SK-N-MC (cell line): ENCODE measurements around the gene TMEM156.
"Not testable (repeated sequence)": the region's sequence is repeated elsewhere in the genome, so short reads cannot be mapped to it uniquely, and the experiment has no call there.

Experiments used
- DNase-seq: peaks from one replicate; pipeline ENCODE4 v3.0.0-alpha.2; 2011; ENCODE audit warnings: low read depth, low spot score
- H3K27ac ChIP-seq: fragments of 200-600 bp; sonication (generic); 2 replicates; pipeline ENCODE4 v1.5.1; 2016; ENCODE audit warnings: mixed run types
- H3K36me3 ChIP-seq: fragments of 200-600 bp; sonication (generic); 2 replicates; pipeline ENCODE4 v1.6.1; 2017; ENCODE audit warnings: antibody characterized with exemption, low read length, mixed read lengths; ENCODE audit not compliant: insufficient read depth
- H3K4me3 ChIP-seq: fragments of 200-600 bp; sonication (generic); 2 replicates; pipeline ENCODE4 v1.5.1; 2016
- H3K9ac ChIP-seq: fragments of 200-600 bp; sonication (generic); 2 replicates; pipeline ENCODE4 v1.8.0; 2017; ENCODE audit warnings: mixed run types, mixed read lengths; ENCODE audit not compliant: insufficient read length
- H3K9me3 ChIP-seq: fragments of 200-600 bp; sonication (generic); 2 replicates; pipeline ENCODE4 v1.6.1; 2017; ENCODE audit warnings: low read depth, mild to moderate bottlenecking, antibody characterized with exemption, low read length, moderate library complexity, mixed read lengths
- EZH2 ChIP-seq: fragments of 200-600 bp; sonication (generic); IDR thresholded peaks from one replicate; pipeline ENCODE4 v1.6.1; 2017; ENCODE audit warnings: antibody characterized with exemption
- FOXP2 ChIP-seq: optimal IDR thresholded peaks from 2 replicates; pipeline ENCODE3; 2011; ENCODE audit warnings: mild to moderate bottlenecking, moderate library complexity; ENCODE audit not compliant: insufficient read depth; ENCODE audit errors: extremely low read length, control extremely low read depth
- POLR2AphosphoS5 ChIP-seq: IDR thresholded peaks from 2 replicates; pipeline ENCODE4 v1.6.1; 2012; ENCODE audit warnings: mild to moderate bottlenecking, low read depth, low read length, borderline replicate concordance

TMEM156 gene

GRCh38 chr4:38993683-38994082, 38.5 kb downstream of the TMEM156 start:
- no peak for DNase-seq
- Histone ChIP-seq H3K27ac (no peak overlapping the region), H3K9ac (no peak overlapping the region), H3K36me3 (no peaks in the 10 kb centered on the region), H3K4me3 (no peak overlapping the region), H3K9me3 (no peaks in the 10 kb centered on the region)
- TF ChIP-seq EZH2 (no peak), POLR2AphosphoS5 (no peak), FOXP2 (no peak)

DNA sequence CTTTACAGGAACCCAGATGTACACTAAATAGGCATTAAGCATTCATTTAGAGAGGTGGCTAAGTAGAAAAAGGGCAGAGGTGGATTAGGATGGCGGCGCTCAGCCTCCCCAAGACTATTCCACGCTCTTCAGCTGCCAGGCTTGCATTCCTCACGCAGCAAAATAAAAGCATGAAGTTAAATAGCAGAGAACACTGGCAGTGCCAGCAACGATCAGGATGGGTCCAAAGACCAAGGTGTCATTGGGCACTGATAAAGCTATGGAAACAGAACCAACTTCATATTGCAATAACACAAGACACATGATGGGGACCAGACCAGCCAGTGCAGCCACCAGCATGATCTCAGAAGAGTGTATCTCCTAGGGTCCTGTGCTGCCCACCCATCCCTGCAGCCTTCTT, 42.0 kb downstream of the TMEM156 start:
- H3K27ac ChIP-seq = no peak overlapping the region
- no peaks in the 10 kb centered on the region for H3K36me3 ChIP-seq
- TF ChIP-seq POLR2AphosphoS5 = no peak
- TF ChIP-seq FOXP2 = no peak
- TF ChIP-seq EZH2 = no peak
- no peak for DNase-seq
- no peaks in the 10 kb centered on the region for H3K9me3 ChIP-seq
- no peak overlapping the region for H3K9ac ChIP-seq
- no peak overlapping the region for H3K4me3 ChIP-seq

GRCh38 chr4:38989487-38989886, 42.7 kb downstream of the TMEM156 start:
- no peak overlapping the region for H3K4me3 ChIP-seq
- H3K36me3 ChIP-seq = no peaks in the 10 kb centered on the region
- H3K9me3 ChIP-seq = no peaks in the 10 kb centered on the region
- no peak overlapping the region for H3K27ac ChIP-seq
- H3K9ac ChIP-seq = no peak overlapping the region
- TF ChIP-seq FOXP2 = no peak
- TF ChIP-seq POLR2AphosphoS5 = no peak
- TF ChIP-seq EZH2 = no peak
- no peak for DNase-seq

DNA sequence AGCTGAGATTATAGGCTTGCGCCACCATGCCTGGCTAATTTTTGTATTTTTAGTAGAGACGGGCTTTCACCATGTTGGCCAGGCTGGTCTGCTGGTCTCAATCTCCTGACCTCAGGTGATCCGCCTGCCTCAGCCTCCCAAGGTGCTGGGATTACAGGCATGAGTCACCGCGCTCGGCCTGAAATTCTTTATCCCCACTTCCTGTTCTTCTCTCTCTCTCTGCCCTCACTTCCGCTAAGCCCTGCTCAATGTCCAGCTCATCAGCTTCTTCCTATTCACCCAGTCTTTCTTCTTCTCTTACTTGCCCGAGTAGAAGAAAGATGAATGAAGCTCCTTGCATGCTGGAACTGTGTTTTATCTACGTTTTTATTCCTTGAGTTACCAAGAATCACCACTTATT, 43.9 kb downstream of the TMEM156 start:
- not testable (repeated sequence) for DNase-seq, H3K27ac ChIP-seq, H3K9me3 ChIP-seq, H3K4me3 ChIP-seq, H3K36me3 ChIP-seq, H3K9ac ChIP-seq

- TF ChIP-seq FOXP2 (no peak), EZH2 (no peak), POLR2AphosphoS5 (no peak)
- no peak overlapping the region for H3K4me3 ChIP-seq
Measured at GRCh38 chr4:38987491-38987890, 44.7 kb downstream of the TMEM156 start.

GRCh38 chr4:38985410-38986100, 46.7 kb downstream of the TMEM156 start:
- Histone ChIP-seq H3K4me3 (no peak overlapping the region), H3K36me3 (no peaks in the 10 kb centered on the region), H3K9me3 (no peaks in the 10 kb centered on the region), H3K9ac (no peak overlapping the region), H3K27ac (no peak overlapping the region)
- DNase-seq = no peak
- TF ChIP-seq FOXP2 (no peak), POLR2AphosphoS5 (no peak), EZH2 (no peak)

More at GRCh38 chr4:38987491-38987890, 44.7 kb downstream of the TMEM156 start:
- H3K27ac ChIP-seq = no peak overlapping the region
- no peaks in the 10 kb centered on the region for H3K36me3 ChIP-seq
- no peak for DNase-seq
- H3K9ac ChIP-seq = no peak overlapping the region
- H3K9me3 ChIP-seq = no peaks in the 10 kb centered on the region

GRCh38 chr4:38983787-38984598, 48.2 kb downstream of the TMEM156 start:
- no peak overlapping the region for H3K27ac ChIP-seq
- peak overlapping the region; percentile 43; the same call in 1 of the 2 replicates for H3K4me3 ChIP-seq
- H3K9me3 ChIP-seq = no peaks in the 10 kb centered on the region
- TF ChIP-seq FOXP2 (no peak), EZH2 (no peak), POLR2AphosphoS5 (no peak)
- DNase-seq = no peak
- no peaks in the 10 kb centered on the region for H3K36me3 ChIP-seq
- H3K9ac ChIP-seq = no peak overlapping the region

GRCh38 chr4:38983291-38983690, 48.9 kb downstream of the TMEM156 start:
- H3K9me3 ChIP-seq = no peaks in the 10 kb centered on the region
- no peak overlapping the region for H3K4me3 ChIP-seq
- DNase-seq = no peak
- no peak overlapping the region for H3K27ac ChIP-seq
- no peak overlapping the region for H3K9ac ChIP-seq
- H3K36me3 ChIP-seq = no peaks in the 10 kb centered on the region
- TF ChIP-seq EZH2 (no peak), POLR2AphosphoS5 (no peak), FOXP2 (no peak)
